GM18909 (cell line): ENCODE measurements around the gene PRAMEF8.
"Not testable (repeated sequence)": the region's sequence is repeated elsewhere in the genome, so short reads cannot be mapped to it uniquely, and the experiment has no call there.

Source experiments
- ATAC-seq: cut with Tn5 transposase; IDR thresholded peaks from one replicate; pipeline ENCODE4 v1.9.1; 2021; ENCODE audit warnings: mild to moderate bottlenecking; ENCODE audit not compliant: unreplicated experiment, poor library complexity

PRAMEF8 gene

DNA sequence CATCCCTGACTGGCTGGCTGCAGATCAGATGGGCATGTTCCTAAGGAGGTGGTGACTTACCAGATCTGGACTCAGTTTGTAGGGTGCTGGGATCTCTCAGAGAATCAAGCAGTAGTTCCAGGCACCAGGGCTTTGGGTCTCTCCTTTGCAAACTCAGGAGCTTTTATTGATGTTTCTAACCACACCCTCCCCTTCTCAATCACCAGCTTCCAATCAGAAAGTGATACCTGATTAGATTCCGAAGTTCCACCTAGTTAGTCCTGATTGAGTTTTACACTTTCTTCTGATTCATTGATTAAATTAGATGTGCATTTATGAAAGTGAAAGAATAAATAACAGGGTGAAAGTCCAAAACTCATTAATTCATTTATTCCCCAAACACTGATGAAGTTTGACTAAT is at the start of gene PRAMEF8:
PRAMEF8 (minus strand) TSS at position 101 of the 400 bp plus-strand sequence. CDS start 1,046 bp downstream, outside the sequence.
- ATAC-seq, result not testable (repeated sequence)

DNA sequence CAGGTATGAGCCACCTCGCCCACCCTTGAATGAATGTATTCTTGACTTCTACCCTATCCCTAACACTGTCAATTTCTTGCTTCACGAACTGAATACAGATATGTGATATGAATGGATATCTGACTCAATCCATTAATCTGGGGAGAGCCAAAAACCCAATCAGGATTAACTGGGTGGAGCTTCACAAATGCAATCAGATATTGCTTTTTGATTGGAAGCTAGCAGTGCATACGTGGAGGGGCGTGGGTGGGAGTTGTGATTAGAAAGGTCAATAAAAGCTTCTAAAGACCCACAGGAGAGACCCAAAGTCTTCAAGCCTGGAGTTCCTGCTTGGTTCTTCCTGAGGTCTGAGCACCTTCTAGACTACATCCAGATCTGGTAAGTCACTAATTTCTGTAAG is 30.3 kb upstream of the PRAMEF8 start, which contains the start of gene PRAMEF15:
PRAMEF15 (plus strand) TSS at position 301 of the 400 bp plus-strand sequence. CDS start 2,827 bp downstream, outside the sequence.
- ATAC-seq, result not testable (repeated sequence)

DNA sequence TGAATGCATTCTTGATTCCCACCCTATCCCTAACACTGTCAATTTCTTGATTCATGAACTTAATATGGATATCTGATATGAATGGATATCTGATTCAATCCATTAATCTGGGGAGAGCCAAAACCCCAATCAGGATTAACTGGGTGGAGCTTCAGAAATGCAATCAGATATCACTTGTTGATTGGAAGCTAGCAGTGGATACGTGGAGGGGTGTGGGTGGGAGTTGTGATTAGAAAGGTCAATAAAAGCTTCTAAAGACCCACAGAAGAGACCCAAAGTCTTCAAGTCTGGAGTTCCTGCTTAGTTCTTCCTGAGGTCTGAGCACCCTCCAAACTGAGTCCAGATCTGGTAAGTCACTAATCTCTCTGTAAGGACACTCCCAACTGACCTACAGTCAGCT is 18.3 kb upstream of the PRAMEF8 start, which contains the start of gene PRAMEF33:
PRAMEF33 (plus strand) TSS at position 301 of the 400 bp plus-strand sequence. CDS start 2,416 bp downstream, outside the sequence.
- ATAC-seq, result not testable (repeated sequence)

DNA sequence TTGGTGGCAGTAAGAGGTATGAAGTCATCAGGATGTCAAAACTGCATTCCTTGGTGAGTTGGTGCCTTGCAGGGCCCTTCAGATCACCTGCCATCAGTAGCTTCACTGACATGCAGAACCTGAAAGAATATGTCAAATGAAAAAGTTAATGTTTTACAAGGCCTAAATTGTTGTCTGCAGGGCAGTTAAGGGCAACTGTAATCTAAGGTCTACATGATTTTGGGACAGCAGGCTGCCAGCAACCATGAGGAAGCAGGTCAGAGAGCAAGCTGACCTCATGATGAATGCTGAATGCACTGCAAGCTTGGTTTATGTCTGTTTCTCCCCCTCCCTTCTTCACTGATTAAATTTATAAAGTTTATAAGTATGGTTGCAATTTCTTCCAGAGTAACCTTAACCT is 17.3 kb upstream of the PRAMEF8 start:
- not testable (repeated sequence) for ATAC-seq

DNA sequence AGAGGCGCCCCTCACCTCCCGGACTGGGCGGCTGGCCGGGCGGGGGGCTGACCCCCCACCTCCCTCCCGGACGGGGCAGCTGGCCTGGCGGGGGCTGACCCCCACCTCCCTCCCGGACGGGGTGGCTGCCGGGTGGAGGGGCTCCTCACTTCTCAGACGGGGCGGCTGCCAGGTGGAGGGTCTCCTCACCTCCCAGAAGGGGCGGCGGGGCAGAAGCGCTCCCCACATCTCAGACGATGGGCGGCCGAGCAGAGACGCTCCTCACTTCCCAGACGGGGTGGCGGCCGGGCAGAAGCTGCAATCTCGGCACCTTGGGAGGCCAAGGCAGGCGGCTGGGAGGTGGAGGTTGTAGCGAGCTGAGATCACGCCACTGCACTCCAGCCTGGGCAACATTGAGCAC is 13.8 kb upstream of the PRAMEF8 start:
- not testable (repeated sequence) for ATAC-seq

DNA sequence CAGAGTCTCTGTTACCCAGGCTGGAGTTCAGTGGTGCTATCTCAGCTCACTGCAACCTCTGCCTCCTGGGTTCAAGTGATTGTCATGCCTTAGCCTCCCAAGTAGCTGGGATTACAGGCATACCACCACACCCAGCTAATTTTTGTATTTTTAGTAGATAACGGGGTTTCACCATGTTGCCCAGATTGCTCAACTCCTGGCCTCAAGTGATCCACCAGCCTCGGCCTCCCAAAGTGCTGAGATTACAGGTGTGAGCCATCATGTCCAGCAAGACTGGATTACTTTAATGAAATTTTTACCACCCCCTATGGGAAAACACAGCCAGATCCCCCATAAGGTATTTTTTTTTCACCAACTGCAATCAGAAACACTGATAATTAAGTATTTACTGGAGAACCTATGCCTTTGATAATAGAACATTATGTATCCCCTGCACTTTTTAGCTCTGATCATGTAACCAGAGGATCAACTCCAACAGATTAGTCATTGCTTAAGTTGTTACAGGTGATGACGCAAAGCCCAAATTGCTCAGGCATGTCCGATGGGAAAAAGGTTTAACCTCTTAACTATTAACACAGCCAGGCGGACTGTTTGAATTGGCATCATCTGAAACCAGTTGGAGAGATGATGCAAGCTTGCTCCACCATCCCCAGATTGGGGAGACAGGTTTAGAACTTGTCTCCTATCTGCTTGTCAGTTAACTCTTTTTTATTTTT is 12.4 kb upstream of the PRAMEF8 start:
- ATAC-seq, result not testable (repeated sequence)

DNA sequence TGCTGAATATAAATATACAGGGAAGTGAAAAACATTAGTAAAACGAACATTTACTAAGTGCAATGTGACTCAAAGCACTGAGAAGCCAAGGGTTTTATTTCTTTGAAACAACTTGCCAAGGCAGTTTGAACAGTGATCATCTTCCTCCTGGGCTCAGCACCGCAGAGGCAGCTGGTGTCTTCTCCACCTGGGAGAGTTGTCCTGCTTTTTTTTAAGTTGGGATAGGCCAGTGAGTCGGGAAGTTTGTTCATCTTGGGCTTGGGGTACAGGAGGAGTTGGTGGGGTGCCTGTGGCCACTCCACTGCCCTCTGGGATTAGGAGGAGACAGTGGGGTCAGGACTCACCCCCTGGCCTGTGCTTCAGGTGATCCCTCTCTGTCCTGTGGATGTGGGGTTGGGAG is 4.1 kb upstream of the PRAMEF8 start:
- ATAC-seq, result not testable (repeated sequence)

DNA sequence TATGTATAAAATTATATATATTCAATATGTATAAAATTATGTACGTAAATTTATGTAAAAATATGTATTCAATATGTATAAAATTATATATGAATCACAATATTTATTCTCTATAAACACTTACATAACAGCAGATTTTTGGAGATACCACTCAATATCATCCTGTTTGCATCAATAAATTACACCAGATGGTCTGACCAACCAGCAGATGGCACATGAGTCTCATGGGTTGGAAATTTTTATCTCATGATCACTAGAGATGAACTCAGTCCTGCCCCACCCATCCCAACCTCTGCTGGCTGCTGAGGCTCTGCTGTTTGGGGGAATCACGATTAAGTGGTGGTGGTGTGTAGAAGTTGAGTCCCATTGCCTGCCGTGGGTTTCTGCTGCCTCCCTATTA is 5.3 kb downstream of the PRAMEF8 start:
- not testable (repeated sequence) for ATAC-seq

DNA sequence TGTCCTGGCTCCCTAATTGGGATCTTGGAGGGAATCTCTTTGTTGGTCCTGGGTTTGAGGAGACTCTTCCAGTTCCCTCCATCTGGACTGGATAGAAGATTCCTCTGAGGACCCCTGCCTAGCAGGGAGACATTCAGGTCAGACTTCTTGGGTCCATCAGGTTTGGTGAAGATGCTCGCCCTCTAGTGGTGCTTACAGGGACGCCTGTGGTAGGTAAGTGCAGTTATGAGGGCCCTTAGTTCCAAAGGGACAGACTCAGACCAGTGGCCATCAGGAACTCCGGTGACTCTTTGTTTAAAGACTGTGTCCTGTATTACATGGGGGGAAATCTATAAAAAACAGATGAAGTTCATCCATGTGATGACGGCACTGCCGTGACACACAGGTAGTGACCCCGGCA is 7.9 kb downstream of the PRAMEF8 start:
- ATAC-seq, result not testable (repeated sequence)

DNA sequence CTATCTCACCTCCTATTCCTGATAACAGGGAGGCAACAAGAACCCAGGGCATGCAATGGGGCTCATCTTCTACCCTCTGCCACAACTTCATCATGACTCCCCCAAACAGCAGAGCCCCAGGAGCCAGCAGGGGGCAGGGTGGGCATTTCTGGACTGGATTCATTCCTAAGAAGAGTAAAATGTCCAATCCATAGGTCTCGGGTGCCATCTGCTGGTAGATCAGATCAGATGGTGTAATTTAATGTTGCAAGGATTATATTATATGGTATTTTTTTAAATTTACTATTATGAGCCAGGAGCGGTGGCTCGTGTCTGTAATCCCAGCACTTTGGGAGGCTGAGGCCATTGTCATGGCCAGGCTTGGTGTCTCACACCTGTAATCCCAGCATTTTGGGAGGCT is 19.8 kb downstream of the PRAMEF8 start:
- ATAC-seq, result not testable (repeated sequence)

DNA sequence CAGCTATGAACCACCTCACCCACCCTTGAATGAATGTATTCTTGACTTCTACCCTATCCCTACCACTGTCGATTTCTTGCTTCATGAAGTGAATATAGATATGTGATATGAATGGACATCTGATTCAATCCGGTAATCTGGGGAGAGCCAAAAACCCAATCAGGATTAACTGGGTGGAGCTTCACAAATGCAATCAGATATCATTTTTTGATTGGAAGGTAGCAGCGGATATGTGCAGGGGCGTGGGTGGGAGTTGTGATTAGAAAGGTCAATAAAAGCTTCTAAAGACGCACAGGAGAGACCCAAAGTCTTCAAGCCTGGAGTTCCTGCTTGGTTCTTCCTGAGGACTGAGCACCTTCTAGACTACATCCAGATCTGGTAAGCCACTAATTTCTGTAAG is 31.0 kb downstream of the PRAMEF8 start, which contains the start of gene PRAMEF5:
PRAMEF5 (plus strand) TSS at position 301 of the 400 bp plus-strand sequence. CDS start 5,071 bp downstream, outside the sequence.
- not testable (repeated sequence) for ATAC-seq

DNA sequence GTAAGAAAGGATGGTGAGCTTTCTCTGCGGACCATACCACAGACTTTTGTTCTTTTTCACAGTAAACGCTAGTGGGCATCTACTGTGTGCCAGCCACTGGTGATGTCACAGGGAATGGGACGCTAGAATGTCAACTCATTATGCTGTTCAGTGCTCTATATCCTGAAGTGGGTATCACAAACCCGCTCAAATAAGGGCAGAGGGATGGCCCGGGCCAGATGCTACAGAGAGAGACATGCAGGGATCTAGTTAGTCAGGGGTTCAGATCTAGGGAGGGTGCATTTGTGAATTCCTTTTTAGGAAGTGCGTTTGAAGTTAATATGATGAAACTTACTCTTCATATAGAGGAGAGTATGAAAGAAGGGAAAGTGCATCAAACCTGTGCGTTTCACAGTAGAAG is 37.8 kb downstream of the PRAMEF8 start:
- not testable (repeated sequence) for ATAC-seq

DNA sequence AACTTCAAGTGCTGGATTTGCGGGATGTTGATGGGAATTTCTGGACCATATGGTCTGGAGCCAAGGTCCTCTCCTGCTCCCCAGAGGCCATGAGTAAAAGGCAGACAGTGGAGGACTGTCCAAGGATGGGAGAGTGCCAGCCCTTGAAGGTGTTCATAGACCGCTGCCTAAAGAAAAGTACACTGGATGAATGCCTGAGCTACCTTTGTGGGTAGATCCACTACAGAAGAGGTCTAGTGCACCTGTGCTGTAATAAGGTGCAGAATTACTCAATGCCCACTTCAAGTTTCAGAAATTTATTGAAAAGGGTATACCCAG is 38.4 kb downstream of the PRAMEF8 start:
- ATAC-seq, result not testable (repeated sequence)

DNA sequence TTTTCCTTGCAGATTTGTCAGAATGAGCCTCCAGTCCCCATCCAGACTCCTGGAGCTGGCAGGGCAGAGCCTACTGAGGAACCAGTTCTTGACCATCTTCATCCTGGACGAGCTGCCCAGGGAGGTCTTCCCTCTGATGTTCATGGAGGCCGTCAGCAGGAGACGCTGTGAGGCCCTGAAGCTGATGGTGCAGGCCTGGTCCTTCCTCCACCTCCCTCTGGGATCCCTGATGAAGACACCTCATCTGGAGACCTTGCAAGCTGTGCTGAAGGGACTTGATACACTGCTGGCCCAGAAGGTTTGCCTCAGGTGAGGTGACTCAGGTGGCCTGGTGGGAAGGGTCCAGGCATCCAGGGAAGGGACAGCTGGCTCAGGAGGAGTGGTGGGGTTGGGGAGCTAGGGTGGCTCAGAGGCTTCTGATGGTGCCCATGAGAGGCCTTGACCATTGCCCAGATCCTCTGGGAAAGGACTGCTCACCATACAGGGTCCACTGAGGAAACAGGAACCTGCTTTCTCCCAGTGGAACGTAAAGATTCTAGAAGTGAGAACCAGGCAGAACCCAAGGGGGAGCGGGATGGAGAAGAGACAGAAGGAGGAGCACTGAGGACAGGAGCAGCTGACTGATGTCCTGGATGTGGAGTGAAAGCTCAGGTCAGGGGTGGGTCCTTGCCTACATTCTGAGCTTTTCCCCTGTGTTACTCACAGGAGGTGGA is 38.9 kb downstream of the PRAMEF8 start:
- not testable (repeated sequence) for ATAC-seq

DNA sequence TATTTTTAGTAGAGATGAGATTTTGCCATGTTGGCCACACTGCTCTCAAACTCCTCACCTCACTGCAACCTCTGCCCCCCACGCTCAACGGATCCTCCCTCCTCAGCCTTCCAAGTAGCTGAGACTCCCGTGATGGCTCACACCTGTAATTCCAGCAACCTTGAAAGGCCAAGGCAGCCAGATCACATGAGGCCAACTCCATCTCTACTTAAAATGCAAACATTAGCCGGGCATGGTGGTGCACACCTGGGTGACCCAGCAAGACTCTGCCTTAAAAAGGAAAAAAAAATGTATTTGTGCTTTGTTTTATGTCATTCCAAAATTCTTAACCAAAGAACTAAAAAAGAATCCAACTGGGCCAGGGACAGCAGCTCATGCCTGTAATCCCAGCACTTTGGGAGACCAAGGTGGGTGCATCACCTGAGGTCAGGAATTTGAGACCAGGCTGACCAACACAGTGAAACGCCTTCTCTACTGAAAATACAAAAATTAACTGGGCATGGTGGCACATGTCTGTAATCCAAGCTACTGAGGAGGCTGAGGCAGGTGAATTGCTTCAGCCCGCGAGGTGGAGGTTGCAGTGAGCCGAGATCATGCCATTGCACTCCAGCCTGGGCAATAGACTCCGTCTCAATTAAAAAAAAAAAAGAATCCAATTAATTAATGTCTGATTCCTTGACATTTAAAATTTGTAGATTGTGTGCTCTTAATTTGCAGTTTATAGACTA is 41.2 kb downstream of the PRAMEF8 start:
- not testable (repeated sequence) for ATAC-seq

DNA sequence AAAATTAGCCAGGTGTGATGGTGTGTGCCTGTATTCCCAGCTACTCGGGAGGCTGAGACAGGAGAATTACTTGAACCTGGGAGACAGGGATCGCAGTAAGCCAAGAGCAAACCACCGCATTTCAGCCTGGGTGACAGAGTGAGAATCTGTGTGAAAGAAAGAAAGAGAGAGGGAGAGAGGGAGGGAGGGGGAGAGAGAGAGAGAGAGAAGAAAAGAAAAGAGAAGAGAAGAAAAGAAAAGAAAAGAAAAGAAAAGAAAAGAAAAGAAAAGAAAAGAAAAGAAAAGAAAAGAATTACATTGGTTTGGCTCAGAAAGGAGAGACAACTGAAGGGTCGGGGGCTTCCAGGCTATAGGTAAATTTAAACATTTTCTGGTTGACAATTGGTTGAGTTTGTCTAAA is 45.3 kb downstream of the PRAMEF8 start:
- ATAC-seq, result not testable (repeated sequence)

DNA sequence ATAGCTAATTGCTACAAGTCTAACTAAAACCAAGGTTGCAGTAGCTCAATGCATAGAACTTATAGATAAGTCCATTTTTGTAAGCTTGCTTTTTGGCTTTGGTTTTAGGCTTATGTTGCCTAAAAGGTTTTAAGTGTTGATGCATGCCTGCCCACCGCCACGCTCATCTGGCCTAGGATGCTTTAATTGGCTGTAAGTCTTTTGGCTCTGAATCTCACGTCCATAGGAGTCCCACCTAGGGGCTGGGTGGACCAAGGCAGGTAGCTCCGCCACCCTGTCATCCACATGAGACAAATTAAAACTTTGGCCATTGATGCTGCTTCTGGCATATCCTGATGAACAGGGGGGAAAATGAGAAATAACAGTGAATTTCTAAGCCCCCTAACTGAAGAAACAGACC is 47.4 kb downstream of the PRAMEF8 start:
- ATAC-seq, result not testable (repeated sequence)

DNA sequence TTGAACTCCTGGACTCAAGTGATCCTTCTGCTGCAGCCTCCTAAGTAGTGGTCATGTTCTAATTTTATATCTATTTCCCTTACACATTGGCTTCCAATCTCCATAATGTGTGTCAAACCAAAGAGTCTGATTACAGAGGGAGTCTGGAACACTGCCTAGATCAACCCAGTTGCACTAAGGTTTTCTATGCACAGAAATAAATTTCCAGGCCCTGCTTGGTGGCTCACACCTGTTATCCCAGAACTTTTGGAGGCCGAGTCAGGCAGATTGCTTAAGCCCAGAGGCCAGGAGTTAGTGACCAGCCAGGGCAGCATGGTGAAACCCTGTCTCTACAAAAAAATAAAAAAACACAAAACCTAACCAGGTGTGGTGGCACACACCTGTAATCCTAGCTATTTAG is 50.9 kb downstream of the PRAMEF8 start:
- ATAC-seq, result not testable (repeated sequence)

DNA sequence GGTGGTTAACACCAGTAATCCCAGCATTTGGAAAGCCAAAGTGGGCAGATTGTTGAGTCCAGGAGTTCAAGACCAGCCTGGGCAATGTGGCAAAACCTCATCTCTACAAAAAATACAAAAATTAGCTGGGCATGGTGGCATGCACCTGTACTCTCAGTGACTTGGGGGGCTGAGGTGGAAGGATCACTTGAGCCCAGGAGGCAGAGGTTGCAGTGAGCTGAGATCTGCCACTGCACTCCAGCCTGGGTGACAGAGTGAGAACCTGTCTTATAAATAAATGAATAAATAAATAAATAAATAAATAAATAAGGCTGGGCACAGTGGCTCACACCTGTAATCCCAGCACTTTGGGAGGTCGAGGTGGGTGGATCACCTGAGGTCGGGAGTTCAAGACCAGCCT is 52.9 kb downstream of the PRAMEF8 start:
- ATAC-seq, result not testable (repeated sequence)
